Measurements from ENCODE around the gene CD22.

The CD22 gene

DNA sequence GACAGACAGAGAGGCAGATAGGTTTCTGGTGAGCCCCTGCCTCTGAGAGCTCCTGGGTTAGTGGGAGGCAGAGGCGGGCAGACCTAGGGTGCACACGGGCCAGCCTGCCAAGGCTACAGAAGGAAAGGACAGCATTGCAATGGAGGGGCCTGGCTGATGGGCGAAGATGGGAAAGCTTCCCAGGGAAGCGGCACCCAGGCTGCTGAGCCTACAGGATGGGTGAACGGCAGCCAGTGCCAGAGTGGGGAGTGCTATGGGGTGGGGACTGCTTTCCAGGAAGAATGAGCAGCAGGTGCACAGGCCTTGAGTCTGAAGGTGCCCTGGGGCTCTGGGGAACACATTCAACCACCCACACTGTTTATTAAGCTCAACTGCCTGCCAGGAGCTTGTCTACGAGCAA is 37.7 kb upstream of the CD22 start:
- H3K27ac ChIP-seq (ENCODE audit: low read depth, low read length) = no peak overlapping the region
- no peaks in the 10 kb centered on the region for H3K36me3 ChIP-seq (ENCODE audit: low read length)
- H3F3A ChIP-seq (ENCODE audit: insufficient read depth) = peaks cover 21% of the 10 kb centered on the region
- no peak overlapping the region for H3K9ac ChIP-seq (ENCODE audit: low read length)
- TF ChIP-seq EZH2phosphoT487 (conservative IDR thresholded peaks at IDR 0.05; ENCODE audit: low read length) = no peak
- TF ChIP-seq, protein P1, sequence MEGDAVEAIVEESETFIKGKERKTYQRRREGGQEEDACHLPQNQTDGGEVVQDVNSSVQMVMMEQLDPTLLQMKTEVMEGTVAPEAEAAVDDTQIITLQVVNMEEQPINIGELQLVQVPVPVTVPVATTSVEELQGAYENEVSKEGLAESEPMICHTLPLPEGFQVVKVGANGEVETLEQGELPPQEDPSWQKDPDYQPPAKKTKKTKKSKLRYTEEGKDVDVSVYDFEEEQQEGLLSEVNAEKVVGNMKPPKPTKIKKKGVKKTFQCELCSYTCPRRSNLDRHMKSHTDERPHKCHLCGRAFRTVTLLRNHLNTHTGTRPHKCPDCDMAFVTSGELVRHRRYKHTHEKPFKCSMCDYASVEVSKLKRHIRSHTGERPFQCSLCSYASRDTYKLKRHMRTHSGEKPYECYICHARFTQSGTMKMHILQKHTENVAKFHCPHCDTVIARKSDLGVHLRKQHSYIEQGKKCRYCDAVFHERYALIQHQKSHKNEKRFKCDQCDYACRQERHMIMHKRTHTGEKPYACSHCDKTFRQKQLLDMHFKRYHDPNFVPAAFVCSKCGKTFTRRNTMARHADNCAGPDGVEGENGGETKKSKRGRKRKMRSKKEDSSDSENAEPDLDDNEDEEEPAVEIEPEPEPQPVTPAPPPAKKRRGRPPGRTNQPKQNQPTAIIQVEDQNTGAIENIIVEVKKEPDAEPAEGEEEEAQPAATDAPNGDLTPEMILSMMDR (IDR thresholded peaks at IDR 0.05; ENCODE audit: insufficient read depth, low read length, poor library complexity, severe bottlenecking) = no peak
- no peaks in the 10 kb centered on the region for H3K27me3 ChIP-seq (ENCODE audit: low read length)
- no peaks in the 10 kb centered on the region for H4K20me1 ChIP-seq (ENCODE audit: low read depth, low read length)
- H3K4me3 ChIP-seq (ENCODE audit: insufficient read depth, low read length, poor library complexity, severe bottlenecking) = no peak overlapping the region
- no peaks in the 10 kb centered on the region for H3K9me3 ChIP-seq (ENCODE audit: insufficient read depth, low read length)
- no peak overlapping the region for H2AFZ ChIP-seq (ENCODE audit: low read depth, low read length, severe bottlenecking)
- no peaks in the 10 kb centered on the region for H3K9me2 ChIP-seq (replicated peaks; ENCODE audit: insufficient read depth, low read length)
- no peak overlapping the region for H3K4me2 ChIP-seq (ENCODE audit: low read depth, low read length, poor library complexity, severe bottlenecking)
- H3K79me2 ChIP-seq (ENCODE audit: insufficient read depth, low read length) = no peaks in the 10 kb centered on the region

DNA sequence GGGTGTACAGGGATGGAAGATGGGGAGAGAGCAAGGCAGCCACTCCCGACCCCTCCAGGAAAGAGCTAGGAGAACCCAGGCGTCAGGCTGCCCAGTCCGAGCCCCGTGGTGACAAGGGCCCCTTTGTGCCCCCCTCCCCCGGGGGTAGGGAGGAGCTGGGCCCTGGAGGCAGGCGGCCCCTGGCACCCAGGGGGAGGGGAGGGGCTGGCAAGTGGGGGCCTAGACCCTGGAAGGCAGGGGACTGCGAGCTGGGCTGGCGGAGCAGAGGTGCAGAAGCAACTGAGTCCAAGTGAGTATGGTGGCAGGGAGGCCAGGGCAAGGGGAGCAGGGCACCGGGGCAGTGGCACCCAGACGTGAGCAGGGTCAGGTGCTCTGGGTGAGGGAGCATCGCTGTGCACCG is 37.1 kb upstream of the CD22 start, which contains the start of gene MAG:
Gene MAG, plus strand, starts transcription at position 246 of the 400 bp plus-strand sequence. CDS start 3,248 bp downstream, outside the sequence.
- Histone ChIP-seq H3K9me2 (replicated peaks; ENCODE audit: insufficient read depth, low read length) (no peaks in the 10 kb centered on the region), H3K79me2 (ENCODE audit: insufficient read depth, low read length) (no peaks in the 10 kb centered on the region), H3K4me3 (ENCODE audit: insufficient read depth, low read length, poor library complexity, severe bottlenecking) (no peak within 1 kb of the TSS), H3K36me3 (ENCODE audit: low read length) (no peaks in the 10 kb centered on the region), H3K9ac (ENCODE audit: low read length) (no peak within 1 kb of the TSS), H3K9me3 (ENCODE audit: insufficient read depth, low read length) (no peaks in the 10 kb centered on the region), H4K20me1 (ENCODE audit: low read depth, low read length) (no peaks in the 10 kb centered on the region), H3F3A (ENCODE audit: insufficient read depth) (peaks cover 28% of the 10 kb centered on the region), H3K4me2 (ENCODE audit: low read depth, low read length, poor library complexity, severe bottlenecking) (no peak within 1 kb of the TSS), H3K27ac (ENCODE audit: low read depth, low read length) (no peak within 1 kb of the TSS), H3K27me3 (ENCODE audit: low read length) (no peaks in the 10 kb centered on the region), H2AFZ (ENCODE audit: low read depth, low read length, severe bottlenecking) (no peak within 1 kb of the TSS)
- no peak for TF ChIP-seq EZH2phosphoT487 (conservative IDR thresholded peaks at IDR 0.05; ENCODE audit: low read length)
- TF ChIP-seq, protein P1 (IDR thresholded peaks at IDR 0.05; ENCODE audit: insufficient read depth, low read length, poor library complexity, severe bottlenecking) = no peak

DNA sequence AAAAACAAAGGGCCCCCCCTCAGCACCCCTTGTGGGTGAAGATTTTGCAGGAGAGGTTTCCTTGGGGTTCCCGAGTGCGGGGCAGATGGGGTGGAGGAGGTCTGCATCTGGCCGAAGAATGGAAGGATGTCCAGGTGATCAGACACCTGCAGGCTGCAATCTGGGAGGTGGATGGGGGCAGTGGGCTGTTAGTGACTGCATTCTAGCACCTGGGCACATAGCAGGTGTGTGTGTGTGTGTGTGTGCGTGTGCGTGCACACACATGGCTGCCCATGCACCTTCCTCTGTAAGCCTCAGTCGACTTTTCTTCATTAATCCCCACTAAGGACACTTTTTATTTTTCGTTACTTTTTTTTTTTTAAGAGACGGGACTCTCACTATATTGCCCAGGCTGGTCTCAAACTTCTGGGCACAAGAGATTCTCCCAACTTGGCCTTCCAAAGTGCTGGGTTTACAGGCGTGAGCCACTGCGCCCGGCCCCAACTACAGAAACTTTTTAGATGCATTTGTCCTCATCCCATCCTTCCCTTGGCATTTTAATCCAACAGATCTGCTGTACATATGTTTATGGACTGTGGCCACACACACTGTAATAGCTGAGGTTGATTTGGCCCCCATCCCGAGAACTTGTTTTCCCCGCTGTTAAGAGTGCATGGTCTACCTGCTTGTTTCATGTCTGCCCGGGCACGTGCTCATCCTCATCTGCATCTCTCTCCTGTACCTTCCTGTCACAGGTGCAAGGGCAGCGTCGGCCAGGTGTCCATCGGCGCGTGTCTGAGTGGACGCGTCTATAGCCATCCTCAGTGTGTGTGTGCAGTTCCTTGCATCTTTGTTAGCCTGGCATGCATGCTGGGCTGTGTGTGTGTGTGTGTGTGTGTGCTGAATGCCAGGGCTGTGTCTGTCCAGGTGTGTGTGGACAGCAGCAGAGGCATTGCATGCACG is 36.3 kb upstream of the CD22 start:
- no peaks in the 10 kb centered on the region for H4K20me1 ChIP-seq (ENCODE audit: low read depth, low read length)
- peaks cover 33% of the 10 kb centered on the region for H3F3A ChIP-seq (ENCODE audit: insufficient read depth)
- no peaks in the 10 kb centered on the region for H3K9me3 ChIP-seq (ENCODE audit: insufficient read depth, low read length)
- no peak overlapping the region for H3K4me2 ChIP-seq (ENCODE audit: low read depth, low read length, poor library complexity, severe bottlenecking)
- H3K27me3 ChIP-seq (ENCODE audit: low read length) = no peaks in the 10 kb centered on the region
- H3K9me2 ChIP-seq (replicated peaks; ENCODE audit: insufficient read depth, low read length) = no peaks in the 10 kb centered on the region
- H2AFZ ChIP-seq (ENCODE audit: low read depth, low read length, severe bottlenecking) = no peak overlapping the region
- H3K36me3 ChIP-seq (ENCODE audit: low read length) = no peaks in the 10 kb centered on the region
- no peak overlapping the region for H3K27ac ChIP-seq (ENCODE audit: low read depth, low read length)
- H3K79me2 ChIP-seq (ENCODE audit: insufficient read depth, low read length) = no peaks in the 10 kb centered on the region
- TF ChIP-seq, protein P1 (IDR thresholded peaks at IDR 0.05; ENCODE audit: insufficient read depth, low read length, poor library complexity, severe bottlenecking) = no peak
- TF ChIP-seq EZH2phosphoT487 (conservative IDR thresholded peaks at IDR 0.05; ENCODE audit: low read length) = no peak
- H3K9ac ChIP-seq (ENCODE audit: low read length) = no peak overlapping the region
- H3K4me3 ChIP-seq (ENCODE audit: insufficient read depth, low read length, poor library complexity, severe bottlenecking) = no peak overlapping the region

Data from SU-DHL-6 (cell line).